ENCODE data around the gene CSNK2A1.

GRCh38 chr20:532530-532929 is 11.1 kb downstream of the CSNK2A1 start:
- TF ChIP-seq, protein P1, sequence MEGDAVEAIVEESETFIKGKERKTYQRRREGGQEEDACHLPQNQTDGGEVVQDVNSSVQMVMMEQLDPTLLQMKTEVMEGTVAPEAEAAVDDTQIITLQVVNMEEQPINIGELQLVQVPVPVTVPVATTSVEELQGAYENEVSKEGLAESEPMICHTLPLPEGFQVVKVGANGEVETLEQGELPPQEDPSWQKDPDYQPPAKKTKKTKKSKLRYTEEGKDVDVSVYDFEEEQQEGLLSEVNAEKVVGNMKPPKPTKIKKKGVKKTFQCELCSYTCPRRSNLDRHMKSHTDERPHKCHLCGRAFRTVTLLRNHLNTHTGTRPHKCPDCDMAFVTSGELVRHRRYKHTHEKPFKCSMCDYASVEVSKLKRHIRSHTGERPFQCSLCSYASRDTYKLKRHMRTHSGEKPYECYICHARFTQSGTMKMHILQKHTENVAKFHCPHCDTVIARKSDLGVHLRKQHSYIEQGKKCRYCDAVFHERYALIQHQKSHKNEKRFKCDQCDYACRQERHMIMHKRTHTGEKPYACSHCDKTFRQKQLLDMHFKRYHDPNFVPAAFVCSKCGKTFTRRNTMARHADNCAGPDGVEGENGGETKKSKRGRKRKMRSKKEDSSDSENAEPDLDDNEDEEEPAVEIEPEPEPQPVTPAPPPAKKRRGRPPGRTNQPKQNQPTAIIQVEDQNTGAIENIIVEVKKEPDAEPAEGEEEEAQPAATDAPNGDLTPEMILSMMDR (IDR thresholded peaks at IDR 0.05) = no peak
- no peak for TF ChIP-seq POLR2AphosphoS5 (IDR thresholded peaks at IDR 0.05)
